ENCODE results near the gene ADRA2C. TPM values are rescaled to one million over a fixed set of nuclear protein-coding genes. Genes with fewer than 3 reads are reported as not detected.

ADRA2C gene
- total RNA-seq, 4 donors from 2014 or later, result 0.96 to 1.6 (median 1.1) TPM; not detected in 1

GRCh38 chr4:3736806-3737205 lies 29.4 kb upstream of the ADRA2C start:
- Histone ChIP-seq H3K27ac (no peak overlapping the region), H3K36me3 (no peaks in the 10 kb centered on the region), H3K27me3 (peaks cover 7% of the 10 kb centered on the region), H3K4me1 (no peaks in the 10 kb centered on the region), H3K4me3 (no peak overlapping the region), H3K9me3 (no peaks in the 10 kb centered on the region)
- in situ Hi-C loops (cut with MboI; ENCODE audit: low pct_ligation_motif_present in 1 of 4, low pct_unique_long_range_greater_than_20kb in 1 of 4, low sequenced_read_pairs in 3 of 4) (no loop called here), intact Hi-C loops (cut with DNase I; ENCODE audit: low total_unique reads) (no loop called here)
- TF ChIP-seq POLR2A (IDR thresholded peaks at IDR 0.05) (no peak), EP300 (IDR thresholded peaks at IDR 0.05; ENCODE audit: low read depth) (no peak), POLR2AphosphoS5 (IDR thresholded peaks at IDR 0.05) (no peak), CTCF (IDR thresholded peaks at IDR 0.05) (no peak)
- 45 to 60% methylated on average over 5 to 6 of the region's 6 CpGs for WGBS, 2 donors (ENCODE audit: low coverage in 1 of 2)
- DNase-seq, result no peak

GRCh38 chr4:3739577-3739976 lies 26.6 kb upstream of the ADRA2C start:
- H3K27ac ChIP-seq, result no peak overlapping the region
- no peaks in the 10 kb centered on the region for H3K36me3 ChIP-seq
- in situ Hi-C loops (cut with MboI; ENCODE audit: low pct_ligation_motif_present in 1 of 4, low pct_unique_long_range_greater_than_20kb in 1 of 4, low sequenced_read_pairs in 3 of 4), result no loop called here
- H3K4me3 ChIP-seq, result no peak overlapping the region
- 79% methylated on average over 13 of the region's 13 CpGs; no CpG with 5 or more reads in 1 of the 2 donors for WGBS, 2 donors (ENCODE audit: low coverage in 1 of 2)
- H3K27me3 ChIP-seq, result peaks cover 31% of the 10 kb centered on the region
- no peaks in the 10 kb centered on the region for H3K4me1 ChIP-seq
- H3K9me3 ChIP-seq, result no peaks in the 10 kb centered on the region
- TF ChIP-seq EP300 (IDR thresholded peaks at IDR 0.05; ENCODE audit: low read depth), result no peak
- TF ChIP-seq POLR2A (IDR thresholded peaks at IDR 0.05), result no peak
- TF ChIP-seq POLR2AphosphoS5 (IDR thresholded peaks at IDR 0.05), result no peak
- no peak for TF ChIP-seq CTCF (IDR thresholded peaks at IDR 0.05)
- no peak for DNase-seq
- intact Hi-C loops (cut with DNase I; ENCODE audit: low total_unique reads), result no loop called here

- intact Hi-C loops (cut with DNase I; ENCODE audit: low total_unique reads), result no loop called here
- WGBS, 2 donors (ENCODE audit: low coverage in 1 of 2), result 72% methylated on average over 25 of the region's 25 CpGs; no CpG with 5 or more reads in 1 of the 2 donors
These were observed 25.9 kb upstream of the ADRA2C start for GRCh38 chr4:3740256-3740655.

GRCh38 chr4:3741217-3742011 lies 24.8 kb upstream of the ADRA2C start:
- Histone ChIP-seq H3K27me3 (peaks cover 48% of the 10 kb centered on the region), H3K4me1 (no peaks in the 10 kb centered on the region), H3K27ac (no peak overlapping the region), H3K4me3 (no peak overlapping the region), H3K9me3 (no peaks in the 10 kb centered on the region), H3K36me3 (no peaks in the 10 kb centered on the region)
- DNase-seq, result no peak
- intact Hi-C loops (cut with DNase I; ENCODE audit: low total_unique reads), result no loop called here
- TF ChIP-seq CTCF (IDR thresholded peaks at IDR 0.05) (no peak), POLR2AphosphoS5 (IDR thresholded peaks at IDR 0.05) (no peak), POLR2A (IDR thresholded peaks at IDR 0.05) (no peak), EP300 (IDR thresholded peaks at IDR 0.05; ENCODE audit: low read depth) (no peak)
- WGBS, 2 donors (ENCODE audit: low coverage in 1 of 2), result 88% methylated on average over 19 of the region's 19 CpGs; no CpG with 5 or more reads in 1 of the 2 donors
- in situ Hi-C loops (cut with MboI; ENCODE audit: low pct_ligation_motif_present in 1 of 4, low pct_unique_long_range_greater_than_20kb in 1 of 4, low sequenced_read_pairs in 3 of 4), result no loop called here

More at GRCh38 chr4:3740256-3740655, 25.9 kb upstream of the ADRA2C start:
- Histone ChIP-seq H3K27ac (no peak overlapping the region), H3K4me1 (no peaks in the 10 kb centered on the region), H3K27me3 (peaks cover 38% of the 10 kb centered on the region), H3K4me3 (no peak overlapping the region), H3K36me3 (no peaks in the 10 kb centered on the region), H3K9me3 (no peaks in the 10 kb centered on the region)
- no peak for TF ChIP-seq POLR2A (IDR thresholded peaks at IDR 0.05)
- TF ChIP-seq CTCF (IDR thresholded peaks at IDR 0.05), result no peak
- in situ Hi-C loops (cut with MboI; ENCODE audit: low pct_ligation_motif_present in 1 of 4, low pct_unique_long_range_greater_than_20kb in 1 of 4, low sequenced_read_pairs in 3 of 4), result no loop called here
- DNase-seq, result no peak
